NCI-H1694 treated with DMSO at 0.1 percent for 48 hours (cell line): ENCODE data around the gene GNAQ.
A peak's percentile ranks its signal among the peaks of the same experiment; 100 is the strongest.

Experiments used
- DNase-seq: peaks from one replicate; lab custom pipeline; 2025; lab: John Stamatoyannopoulos, UW

The GNAQ gene

GRCh38 chr9:77811832-77812231 is 219.8 kb downstream of the GNAQ start:
- no peak for DNase-seq

GRCh38 chr9:77810637-77811119 is 220.9 kb downstream of the GNAQ start:
- no peak for DNase-seq

GRCh38 chr9:77810047-77810446 is 221.6 kb downstream of the GNAQ start:
- DNase-seq: no peak

- DNase-seq: no peak
Observed at GRCh38 chr9:77809552-77809951, 222.1 kb downstream of the GNAQ start.

- DNase-seq: no peak
Observed at GRCh38 chr9:77808751-77809081, 222.9 kb downstream of the GNAQ start.

GRCh38 chr9:77807846-77808750 is 223.5 kb downstream of the GNAQ start:
- DNase-seq: no peak

GRCh38 chr9:77807281-77807683 is 224.3 kb downstream of the GNAQ start:
- DNase-seq: no peak

- no peak for DNase-seq
Observed at GRCh38 chr9:77806741-77807140, 224.9 kb downstream of the GNAQ start.

GRCh38 chr9:77805810-77806209 is 225.8 kb downstream of the GNAQ start:
- no peak for DNase-seq

- no peak for DNase-seq
Observed at GRCh38 chr9:77803423-77803822, 228.2 kb downstream of the GNAQ start.

GRCh38 chr9:77802515-77803293 is 228.9 kb downstream of the GNAQ start:
- no peak for DNase-seq

GRCh38 chr9:77802064-77802463 is 229.5 kb downstream of the GNAQ start:
- DNase-seq: no peak

GRCh38 chr9:77800924-77801551 is 230.6 kb downstream of the GNAQ start:
- DNase-seq: no peak

GRCh38 chr9:77798140-77798539 is 233.5 kb downstream of the GNAQ start:
- no peak for DNase-seq

GRCh38 chr9:77794985-77795384 is 236.6 kb downstream of the GNAQ start:
- no peak for DNase-seq

GRCh38 chr9:77793849-77794248 is 237.8 kb downstream of the GNAQ start:
- no peak for DNase-seq

- no peak for DNase-seq
Observed at GRCh38 chr9:77789891-77790290, 241.7 kb downstream of the GNAQ start.

GRCh38 chr9:77785341-77785740 is 246.3 kb downstream of the GNAQ start:
- DNase-seq: peak; percentile 36

GRCh38 chr9:77783518-77783917 is 248.1 kb downstream of the GNAQ start:
- no peak for DNase-seq

GRCh38 chr9:77779010-77779409 is 252.6 kb downstream of the GNAQ start:
- DNase-seq: no peak

- no peak for DNase-seq
Observed at GRCh38 chr9:77773381-77773780, 258.2 kb downstream of the GNAQ start.

- DNase-seq: no peak
Observed at GRCh38 chr9:77772646-77773045, 259.0 kb downstream of the GNAQ start.

GRCh38 chr9:77771171-77771570 is 260.4 kb downstream of the GNAQ start:
- DNase-seq: no peak
